Activated CD8-positive, alpha-beta memory T cell treated with anti-CD3 and anti-CD28 coated beads for 1 hour (primary cell): ENCODE results near the gene BCL11B.
"Not testable (repeated sequence)": the region's sequence is repeated elsewhere in the genome, so short reads cannot be mapped to it uniquely, and the experiment has no call there.

Experiments
- DNase-seq, 2 donors: peaks; one replicate each; pipeline ENCODE4 v3.0.0-alpha.2; 2020; ENCODE audit warnings: low read depth in 1 of 2; ENCODE audit errors: extremely low read depth in 1 of 2

Gene BCL11B

GRCh38 chr14:99242238-99242637 lies 29.8 kb downstream of the BCL11B start:
- no peak for DNase-seq

GRCh38 chr14:99241325-99242010 lies 30.5 kb downstream of the BCL11B start:
- DNase-seq = no peak

- DNase-seq = no peak
Observed at GRCh38 chr14:99240627-99241324, 31.2 kb downstream of the BCL11B start.

- no peak for DNase-seq
Observed at GRCh38 chr14:99239661-99240092, 32.3 kb downstream of the BCL11B start.

GRCh38 chr14:99238216-99238615 lies 33.8 kb downstream of the BCL11B start:
- DNase-seq = no peak

GRCh38 chr14:99237288-99237687 lies 34.7 kb downstream of the BCL11B start:
- no peak for DNase-seq

GRCh38 chr14:99236386-99237138 lies 35.4 kb downstream of the BCL11B start:
- no peak for DNase-seq

- no peak for DNase-seq
Observed at GRCh38 chr14:99235582-99236320, 36.2 kb downstream of the BCL11B start.

GRCh38 chr14:99234961-99235571 lies 36.9 kb downstream of the BCL11B start:
- DNase-seq = peak in 1 of 2 donors; percentile 70

- no peak for DNase-seq
Observed at GRCh38 chr14:99234355-99234754, 37.6 kb downstream of the BCL11B start.

GRCh38 chr14:99233222-99234035 lies 38.6 kb downstream of the BCL11B start:
- no peak for DNase-seq

- no peak for DNase-seq
Observed at GRCh38 chr14:99232714-99233214, 39.2 kb downstream of the BCL11B start.

GRCh38 chr14:99231850-99232713 lies 39.9 kb downstream of the BCL11B start:
- no peak for DNase-seq

GRCh38 chr14:99231161-99231849 lies 40.7 kb downstream of the BCL11B start:
- DNase-seq = no peak

GRCh38 chr14:99230208-99231151 lies 41.5 kb downstream of the BCL11B start:
- DNase-seq = peak; percentile 60 to 73

GRCh38 chr14:99229654-99230207 lies 42.3 kb downstream of the BCL11B start:
- no peak for DNase-seq

GRCh38 chr14:99228760-99229159 lies 43.2 kb downstream of the BCL11B start:
- not testable (repeated sequence) for DNase-seq
